Caco-2 (cell line): ENCODE results near the gene TRIM26. TPM values are rescaled to one million over a fixed set of nuclear protein-coding genes. Genes with fewer than 3 reads are reported as not detected.

ENCODE experiments used
- BruUV-seq: library from RNA; stranded (reverse); fragments of 400-500 nt; replicated peaks from 2 replicates; lab custom pipeline; 2021; lab: Mats Ljungman, UMichigan
- CTCF ChIA-PET: fragments of 300-600 bp; sonication (Branson Sonifier 250); formaldehyde crosslinking; loops from one replicate; lab custom pipeline; 2022; ENCODE audit warnings: antibody characterized with exemption; lab: Charles Lee
- POLR2A ChIA-PET: fragments of 300-600 bp; sonication (Branson Sonifier 250); formaldehyde crosslinking; loops from one replicate; lab custom pipeline; 2022; ENCODE audit warnings: antibody characterized with exemption; lab: Charles Lee
- DNase-seq, 2 experiments: peaks; one replicate each; pipeline versions ENCODE4 v3.0.0 to v3.0.0-alpha.2; 2020 to 2022
- H3K27me3 ChIP-seq: replicated peaks from 2 replicates; pipeline ENCODE4 v1.6.0; 2011; ENCODE audit warnings: low read length; ENCODE audit not compliant: control insufficient read depth, insufficient read depth
- H3K36me3 ChIP-seq: 2 replicates; pipeline ENCODE4 v1.5.1; 2011; ENCODE audit warnings: low read length; ENCODE audit not compliant: control insufficient read depth, insufficient read depth
- H3K4me1 ChIP-seq: fragments of 250-450 bp; sonication (Bioruptor Pico); 2 replicates; pipeline ENCODE4 v1.5.1; 2020; ENCODE audit warnings: mild to moderate bottlenecking
- H3K4me3 ChIP-seq: 2 replicates; pipeline ENCODE4 v1.5.1; 2011; ENCODE audit warnings: low read depth, mild to moderate bottlenecking, control low read depth, low read length
- H3K9me3 ChIP-seq: fragments of 250-450 bp; sonication (Bioruptor Pico); 2 replicates; pipeline ENCODE4 v1.5.1; 2020; ENCODE audit warnings: mild to moderate bottlenecking, moderate library complexity
- H3K27ac Mint-ChIP-seq: one replicate; pipeline ENCODE4 v1.8.0; 2022; ENCODE audit warnings: mixed read lengths; ENCODE audit not compliant: unreplicated experiment
- H3K27me3 Mint-ChIP-seq: one replicate; pipeline ENCODE4 v1.8.0; 2022; ENCODE audit warnings: mixed read lengths; ENCODE audit not compliant: insufficient read depth, unreplicated experiment
- H3K36me3 Mint-ChIP-seq: one replicate; pipeline ENCODE4 v1.8.0; 2022; ENCODE audit warnings: mild to moderate bottlenecking, mixed read lengths; ENCODE audit not compliant: insufficient read depth, unreplicated experiment
- H3K4me1 Mint-ChIP-seq: one replicate; pipeline ENCODE4 v1.8.0; 2022; ENCODE audit warnings: low read depth, mixed read lengths; ENCODE audit not compliant: unreplicated experiment
- H3K4me3 Mint-ChIP-seq: one replicate; pipeline ENCODE4 v1.8.0; 2022; ENCODE audit warnings: mild to moderate bottlenecking, moderate library complexity, mixed read lengths; ENCODE audit not compliant: unreplicated experiment
- H3K9me3 Mint-ChIP-seq: one replicate; pipeline ENCODE4 v1.8.0; 2022; ENCODE audit warnings: mixed read lengths; ENCODE audit not compliant: unreplicated experiment
- CTCF ChIP-seq, 2 experiments: fragments of 200-600 bp in 1 of 2; IDR thresholded peaks; 1 replicate in 1 of 2; 2 replicates in 1 of 2; pipeline versions ENCODE4 v1.5.1 to v1.8.0; 2011 to 2022; ENCODE audit warnings: antibody characterized with exemption in 1 of 2, control low read depth in 1 of 2, inconsistent platforms in 1 of 2, low read depth in 1 of 2, low read length in 1 of 2, mild to moderate bottlenecking in 1 of 2, moderate library complexity in 1 of 2; ENCODE audit not compliant: insufficient read depth in 1 of 2, severe bottlenecking in 1 of 2, unreplicated experiment in 1 of 2
- intact Hi-C: fragments of 100-400 bp; cut with micrococcal nuclease; formaldehyde crosslinking; loops from one replicate; pipeline ENCODE4 v1.10.0; 2022; ENCODE audit not compliant: unreplicated experiment
- total RNA-seq: library from RNA; stranded (reverse); gene quantifications from 2 replicates; pipeline ENCODE4 v1.2.3, GENCODE V29; 2022

Gene TRIM26
- total RNA-seq, 1 experiment from 2014 or later, result 49.0 TPM

DNA sequence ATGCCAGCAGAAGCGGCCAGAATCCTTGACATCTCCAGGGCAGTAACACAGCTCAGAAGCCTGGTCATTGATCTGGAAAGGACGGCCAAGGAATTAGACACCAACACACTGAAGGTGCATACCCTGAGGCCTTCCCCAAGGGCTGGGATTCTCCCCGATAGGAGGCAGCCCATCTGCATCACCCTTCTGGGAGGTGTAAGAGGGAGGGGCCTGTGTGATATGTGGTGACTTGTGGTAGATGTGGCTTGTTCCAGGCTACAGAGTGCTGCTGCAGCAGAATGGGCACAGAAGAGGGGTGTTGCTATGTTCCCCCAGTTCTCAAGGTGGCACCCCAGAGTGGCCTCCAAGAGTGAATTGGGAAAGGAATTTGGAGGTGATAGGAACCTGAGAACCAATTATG, 66.1 kb downstream of the TRIM26 start:
- intact Hi-C loops, result no loop called here
- H3K9me3 Mint-ChIP-seq, result no peaks in the 10 kb centered on the region
- POLR2A ChIA-PET, result no interaction called here

DNA sequence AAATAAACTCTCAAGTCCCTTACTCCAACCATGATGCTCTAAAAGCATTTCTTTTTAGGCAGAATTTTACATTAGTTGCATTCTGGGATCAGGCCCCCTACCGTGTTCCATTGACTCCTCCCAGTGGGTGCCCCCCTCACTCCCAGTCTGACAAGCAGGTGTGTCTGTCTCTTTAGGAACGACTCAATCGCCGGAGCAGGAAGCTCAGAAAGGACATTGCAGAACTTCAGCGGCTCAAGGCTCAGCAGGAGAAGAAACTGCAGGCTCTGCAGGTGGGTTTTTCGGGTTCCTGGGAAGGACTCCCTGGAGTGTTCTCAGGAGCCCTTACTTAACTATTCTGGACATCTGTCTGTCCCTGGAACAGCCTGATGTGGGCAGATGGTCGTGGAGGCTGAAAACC, 67.4 kb downstream of the TRIM26 start:
- H3K4me1 Mint-ChIP-seq, result peaks cover 12% of the 10 kb centered on the region
- ChIA-PET CTCF (no interaction called here), POLR2A (interaction anchor here (0.7 kb wide), 1 partner anchor 120 kb away, joined by 3 read pairs; no protein-coding TSS in a partner anchor)
- Histone ChIP-seq H3K27me3 (no peaks in the 10 kb centered on the region), H3K4me1 (peaks cover 11% of the 10 kb centered on the region), H3K4me3 (no peak overlapping the region), H3K9me3 (no peaks in the 10 kb centered on the region), H3K36me3 (no peaks in the 10 kb centered on the region)
- no peak overlapping the region for H3K4me3 Mint-ChIP-seq
- intact Hi-C loops, result no loop called here
- H3K27ac Mint-ChIP-seq, result no peak overlapping the region
- BruUV-seq, result no TSS peak
- H3K27me3 Mint-ChIP-seq, result no peaks in the 10 kb centered on the region
- no peaks in the 10 kb centered on the region for H3K36me3 Mint-ChIP-seq
- no peaks in the 10 kb centered on the region for H3K9me3 Mint-ChIP-seq
- no peak for TF ChIP-seq CTCF (IDR thresholded peaks at IDR 0.05; ENCODE audit: insufficient read depth in 1 of 2, low read depth in 1 of 2, low read length in 1 of 2, severe bottlenecking in 1 of 2, unreplicated experiment in 1 of 2)
- DNase-seq, result no peak

More for the DNA sequence above, 66.1 kb downstream of the TRIM26 start:
- DNase-seq, result no peak
- no TSS peak for BruUV-seq
- peaks cover 11% of the 10 kb centered on the region for H3K4me1 ChIP-seq
- no peak for TF ChIP-seq CTCF (IDR thresholded peaks at IDR 0.05; ENCODE audit: insufficient read depth in 1 of 2, low read depth in 1 of 2, low read length in 1 of 2, severe bottlenecking in 1 of 2, unreplicated experiment in 1 of 2)
- H3K27ac Mint-ChIP-seq, result no peak overlapping the region
- no peaks in the 10 kb centered on the region for H3K36me3 ChIP-seq
- no peak overlapping the region for H3K4me3 ChIP-seq
- H3K4me3 Mint-ChIP-seq, result no peak overlapping the region
- H3K4me1 Mint-ChIP-seq, result peaks cover 12% of the 10 kb centered on the region
- CTCF ChIA-PET, result no interaction called here
- H3K36me3 Mint-ChIP-seq, result no peaks in the 10 kb centered on the region
- no peaks in the 10 kb centered on the region for H3K27me3 Mint-ChIP-seq
- H3K9me3 ChIP-seq, result no peaks in the 10 kb centered on the region
- H3K27me3 ChIP-seq, result no peaks in the 10 kb centered on the region

GRCh38 chr6:30144811-30145210, 68.4 kb downstream of the TRIM26 start:
- CTCF ChIA-PET, result interaction anchor here (1.6 kb wide), 1 partner anchor 31 kb away, joined by 4 read pairs; no protein-coding TSS in a partner anchor
- H3K9me3 ChIP-seq, result no peaks in the 10 kb centered on the region
- H3K4me3 Mint-ChIP-seq, result no peak overlapping the region
- H3K27me3 Mint-ChIP-seq, result no peaks in the 10 kb centered on the region
- peaks cover 11% of the 10 kb centered on the region for H3K4me1 ChIP-seq
- H3K36me3 Mint-ChIP-seq, result no peaks in the 10 kb centered on the region
- no peak overlapping the region for H3K27ac Mint-ChIP-seq
- POLR2A ChIA-PET, result no interaction called here
- peaks cover 12% of the 10 kb centered on the region for H3K4me1 Mint-ChIP-seq
- intact Hi-C loops, result no loop called here
- no peak for DNase-seq
- no TSS peak for BruUV-seq
- no peaks in the 10 kb centered on the region for H3K27me3 ChIP-seq
- no peaks in the 10 kb centered on the region for H3K9me3 Mint-ChIP-seq
- TF ChIP-seq CTCF (IDR thresholded peaks at IDR 0.05; ENCODE audit: insufficient read depth in 1 of 2, low read depth in 1 of 2, low read length in 1 of 2, severe bottlenecking in 1 of 2, unreplicated experiment in 1 of 2), result no peak
- H3K4me3 ChIP-seq, result no peak overlapping the region
- no peaks in the 10 kb centered on the region for H3K36me3 ChIP-seq
